ENCODE data around the gene GPHN.
"Not testable (repeated sequence)": the region's sequence is repeated elsewhere in the genome, so short reads cannot be mapped to it uniquely, and the experiment has no call there.

GRCh38 chr14:66545191-66545590 lies 37.2 kb downstream of the GPHN start:
- not testable (repeated sequence) for TF ChIP-seq POLR2A (IDR thresholded peaks at IDR 0.05; ENCODE audit: low read depth, low read length); CTCF (IDR thresholded peaks at IDR 0.05; ENCODE audit: extremely low read depth in 1 of 2, insufficient read depth in 1 of 2, low read depth in 1 of 2, low read length in 2 of 2); MAX (IDR thresholded peaks at IDR 0.05; ENCODE audit: insufficient read depth, insufficient read length); POLR2AphosphoS5 (IDR thresholded peaks at IDR 0.05; ENCODE audit: insufficient read depth, low read depth, low read length); MYC (IDR thresholded peaks at IDR 0.05; ENCODE audit: low read depth, low read length)
